HEK293 (cell line): ENCODE measurements around the gene EPHB3.

Experiments used
- CTCF ChIA-PET: fragments of 350-600 bp; formaldehyde crosslinking; extraction: SDS; loops from one replicate; lab custom pipeline; 2021; ENCODE audit warnings: antibody characterized with exemption; lab: Yijun Ruan, JAX
- POLR2A ChIA-PET: fragments of 300-600 bp; formaldehyde crosslinking; extraction: SDS; loops from one replicate; lab custom pipeline; 2020; ENCODE audit warnings: antibody characterized with exemption, inconsistent platforms; lab: Yijun Ruan, JAX
- H3K27ac ChIP-seq: fragments of 200-500 bp; sonication (Bioruptor generic); 2 replicates; pipeline ENCODE4 v1.5.1; 2014; ENCODE audit warnings: low read depth, low read length, control low read depth, inconsistent platforms; ENCODE audit errors: extremely low read depth
- H3K36me3 ChIP-seq, 2 experiments: fragments of 200-500 bp in 1 of 2; sonication (Bioruptor generic) in 1 of 2; 1 replicate in 1 of 2; 2 replicates in 1 of 2; pipeline ENCODE4 v1.5.1; 2014 to 2017; ENCODE audit warnings: inconsistent platforms in 2 of 2, low read length in 2 of 2; ENCODE audit not compliant: control insufficient read depth in 2 of 2, insufficient read depth in 1 of 2
- H3K4me1 ChIP-seq: fragments of 200-500 bp; sonication (Bioruptor generic); 2 replicates; pipeline ENCODE4 v1.5.1; 2014; ENCODE audit warnings: mild to moderate bottlenecking, low read length, inconsistent platforms; ENCODE audit not compliant: control insufficient read depth, insufficient read depth
- H3K4me3 ChIP-seq: 2 replicates; pipeline ENCODE4 v1.5.1; 2011; ENCODE audit warnings: low read depth, mild to moderate bottlenecking, control low read depth, low read length, moderate library complexity
- H3K9me3 ChIP-seq: fragments of 200-500 bp; sonication (Bioruptor generic); 2 replicates; pipeline ENCODE4 v1.5.1; 2014; ENCODE audit warnings: low read depth, low read length, inconsistent platforms; ENCODE audit not compliant: control insufficient read depth, insufficient read depth
- KLF17 ChIP-seq: fragments of 450-650 bp; formaldehyde crosslinking; IDR thresholded peaks from 2 replicates; pipeline ENCODE4 v1.5.1; 2016; ENCODE audit warnings: missing biosample characterization, missing genetic modification characterization
- ZBTB10 ChIP-seq: fragments of 450-650 bp; formaldehyde crosslinking; IDR thresholded peaks from 2 replicates; pipeline ENCODE4 v1.5.1; 2016; ENCODE audit warnings: missing biosample characterization, missing genetic modification characterization
- ZNF114 ChIP-seq: fragments of 450-650 bp; formaldehyde crosslinking; IDR thresholded peaks from 2 replicates; pipeline ENCODE4 v1.5.0; 2017; ENCODE audit warnings: missing biosample characterization, missing genetic modification characterization
- ZNF121 ChIP-seq: fragments of 450-650 bp; formaldehyde crosslinking; IDR thresholded peaks from 2 replicates; pipeline ENCODE4 v1.5.1; 2016; ENCODE audit warnings: missing biosample characterization, missing genetic modification characterization
- ZNF140 ChIP-seq: fragments of 450-650 bp; formaldehyde crosslinking; IDR thresholded peaks from 2 replicates; pipeline ENCODE4 v1.5.1; 2016; ENCODE audit warnings: missing biosample characterization, missing genetic modification characterization
- ZNF362 ChIP-seq: fragments of 450-650 bp; formaldehyde crosslinking; IDR thresholded peaks from 2 replicates; pipeline ENCODE4 v1.5.1; 2016; ENCODE audit warnings: missing biosample characterization, missing genetic modification characterization
- ZNF423 ChIP-seq: fragments of 450-650 bp; formaldehyde crosslinking; IDR thresholded peaks from 2 replicates; pipeline ENCODE4 v1.5.1; 2016; ENCODE audit warnings: missing biosample characterization, missing genetic modification characterization
- ZNF580 ChIP-seq: fragments of 450-650 bp; formaldehyde crosslinking; IDR thresholded peaks from 2 replicates; pipeline ENCODE4 v1.5.1; 2016; ENCODE audit warnings: missing biosample characterization, missing genetic modification characterization
- ZNF623 ChIP-seq: fragments of 450-650 bp; formaldehyde crosslinking; IDR thresholded peaks from 2 replicates; pipeline ENCODE4 v1.5.1; 2016; ENCODE audit warnings: missing biosample characterization, missing genetic modification characterization
- ZNF626 ChIP-seq: fragments of 450-650 bp; sonication (Bioruptor Pico); formaldehyde crosslinking; IDR thresholded peaks from 2 replicates; pipeline ENCODE4 v1.5.1; 2018; ENCODE audit warnings: missing biosample characterization, missing genetic modification characterization, inconsistent platforms
- ZNF707 ChIP-seq: fragments of 450-650 bp; formaldehyde crosslinking; IDR thresholded peaks from 2 replicates; pipeline ENCODE4 v1.5.1; 2016; ENCODE audit warnings: missing biosample characterization, missing genetic modification characterization
- ZSCAN16 ChIP-seq: fragments of 450-650 bp; formaldehyde crosslinking; IDR thresholded peaks from 2 replicates; pipeline ENCODE4 v1.5.1; 2016; ENCODE audit warnings: missing biosample characterization, missing genetic modification characterization
- TF ChIP-seq, protein P1 (sequence below): fragments of 450-650 bp; formaldehyde crosslinking; conservative IDR thresholded peaks from 2 replicates; pipeline ENCODE4 v1.5.1; 2016; ENCODE audit warnings: low read depth, missing biosample characterization, missing genetic modification characterization
- TF ChIP-seq, protein P2 (sequence below): fragments of 450-650 bp; formaldehyde crosslinking; IDR thresholded peaks from 2 replicates; pipeline ENCODE4 v1.5.1; 2016; ENCODE audit warnings: missing biosample characterization, missing genetic modification characterization
- TF ChIP-seq, protein P3 (sequence below): fragments of 450-650 bp; formaldehyde crosslinking; IDR thresholded peaks from 2 replicates; pipeline ENCODE4 v1.5.1; 2016; ENCODE audit warnings: missing biosample characterization, missing genetic modification characterization

Gene EPHB3

DNA sequence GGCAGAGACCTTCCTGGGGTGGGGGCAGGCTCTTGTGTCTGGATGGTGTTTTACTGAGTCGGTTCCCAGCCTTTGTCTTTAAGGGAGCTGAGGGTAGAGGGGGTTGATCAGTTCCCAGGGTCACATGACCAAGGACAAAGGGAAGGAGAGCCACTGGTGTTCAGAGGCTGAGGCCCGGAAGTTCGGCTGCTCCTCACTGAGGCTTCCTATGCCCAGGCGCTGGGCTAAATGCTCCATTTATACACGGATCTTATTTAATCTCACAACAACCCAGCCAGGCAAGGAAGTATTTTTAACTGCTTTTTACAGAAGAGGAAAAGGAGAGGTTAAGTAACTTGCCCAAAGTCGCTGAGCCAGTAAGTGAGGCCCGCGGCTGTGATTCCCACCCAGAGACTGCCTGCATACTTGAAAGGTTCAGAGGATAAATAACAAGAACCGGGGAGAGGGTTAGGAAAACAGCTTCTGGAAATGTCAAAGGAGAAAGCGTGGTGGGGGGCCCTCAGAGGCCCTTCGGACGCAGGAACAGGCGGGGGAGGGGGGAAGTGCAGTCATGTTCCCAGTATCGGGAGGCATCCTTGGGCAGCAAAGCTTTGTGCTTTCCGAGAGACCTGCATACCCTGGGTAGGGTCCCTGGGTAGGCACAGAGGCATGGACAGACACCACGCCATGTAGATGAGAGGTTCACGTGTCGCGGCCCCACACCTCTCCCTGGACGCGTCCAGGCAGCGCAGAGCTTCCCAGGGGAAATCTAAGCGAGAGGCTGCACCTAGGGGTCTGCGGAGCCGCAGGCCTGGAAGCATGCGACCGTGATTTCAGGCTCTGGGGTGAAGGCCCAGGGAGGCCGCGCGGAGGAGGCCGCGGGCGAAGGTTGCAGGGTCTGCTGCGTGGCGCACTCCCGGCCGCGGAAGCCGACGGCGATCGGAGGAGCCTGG, 21.3 kb downstream of the EPHB3 start (continued):
- TF ChIP-seq, protein P1, sequence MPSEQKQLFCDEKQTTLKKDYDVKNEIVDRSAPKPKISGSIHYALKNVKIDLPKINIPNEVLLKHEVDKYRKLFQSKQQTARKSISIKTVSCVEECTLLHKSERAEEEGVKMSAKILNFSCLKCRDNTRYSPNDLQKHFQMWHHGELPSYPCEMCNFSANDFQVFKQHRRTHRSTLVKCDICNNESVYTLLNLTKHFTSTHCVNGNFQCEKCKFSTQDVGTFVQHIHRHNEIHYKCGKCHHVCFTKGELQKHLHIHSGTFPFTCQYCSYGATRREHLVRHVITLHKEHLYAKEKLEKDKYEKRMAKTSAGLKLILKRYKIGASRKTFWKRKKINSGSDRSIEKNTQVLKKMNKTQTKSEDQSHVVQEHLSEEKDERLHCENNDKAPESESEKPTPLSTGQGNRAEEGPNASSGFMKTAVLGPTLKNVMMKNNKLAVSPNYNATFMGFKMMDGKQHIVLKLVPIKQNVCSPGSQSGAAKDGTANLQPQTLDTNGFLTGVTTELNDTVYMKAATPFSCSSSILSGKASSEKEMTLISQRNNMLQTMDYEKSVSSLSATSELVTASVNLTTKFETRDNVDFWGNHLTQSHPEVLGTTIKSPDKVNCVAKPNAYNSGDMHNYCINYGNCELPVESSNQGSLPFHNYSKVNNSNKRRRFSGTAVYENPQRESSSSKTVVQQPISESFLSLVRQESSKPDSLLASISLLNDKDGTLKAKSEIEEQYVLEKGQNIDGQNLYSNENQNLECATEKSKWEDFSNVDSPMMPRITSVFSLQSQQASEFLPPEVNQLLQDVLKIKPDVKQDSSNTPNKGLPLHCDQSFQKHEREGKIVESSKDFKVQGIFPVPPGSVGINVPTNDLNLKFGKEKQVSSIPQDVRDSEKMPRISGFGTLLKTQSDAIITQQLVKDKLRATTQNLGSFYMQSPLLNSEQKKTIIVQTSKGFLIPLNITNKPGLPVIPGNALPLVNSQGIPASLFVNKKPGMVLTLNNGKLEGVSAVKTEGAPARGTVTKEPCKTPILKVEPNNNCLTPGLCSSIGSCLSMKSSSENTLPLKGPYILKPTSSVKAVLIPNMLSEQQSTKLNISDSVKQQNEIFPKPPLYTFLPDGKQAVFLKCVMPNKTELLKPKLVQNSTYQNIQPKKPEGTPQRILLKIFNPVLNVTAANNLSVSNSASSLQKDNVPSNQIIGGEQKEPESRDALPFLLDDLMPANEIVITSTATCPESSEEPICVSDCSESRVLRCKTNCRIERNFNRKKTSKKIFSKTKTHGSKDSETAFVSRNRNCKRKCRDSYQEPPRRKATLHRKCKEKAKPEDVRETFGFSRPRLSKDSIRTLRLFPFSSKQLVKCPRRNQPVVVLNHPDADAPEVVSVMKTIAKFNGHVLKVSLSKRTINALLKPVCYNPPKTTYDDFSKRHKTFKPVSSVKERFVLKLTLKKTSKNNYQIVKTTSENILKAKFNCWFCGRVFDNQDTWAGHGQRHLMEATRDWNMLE (tag by site-specific recombination): no peak

GRCh38 chr3:184583578-184584451, 22.2 kb downstream of the EPHB3 start:
- Histone ChIP-seq H3K4me1 (no peaks in the 10 kb centered on the region), H3K9me3 (no peaks in the 10 kb centered on the region), H3K36me3 (peaks cover 0 to 37% of the 10 kb centered on the region in 2 experiments; a peak in 1 of 3 replicates), H3K4me3 (no peak overlapping the region), H3K27ac (no peak overlapping the region)
- POLR2A ChIA-PET: no interaction called here
- TF ChIP-seq, protein P2, sequence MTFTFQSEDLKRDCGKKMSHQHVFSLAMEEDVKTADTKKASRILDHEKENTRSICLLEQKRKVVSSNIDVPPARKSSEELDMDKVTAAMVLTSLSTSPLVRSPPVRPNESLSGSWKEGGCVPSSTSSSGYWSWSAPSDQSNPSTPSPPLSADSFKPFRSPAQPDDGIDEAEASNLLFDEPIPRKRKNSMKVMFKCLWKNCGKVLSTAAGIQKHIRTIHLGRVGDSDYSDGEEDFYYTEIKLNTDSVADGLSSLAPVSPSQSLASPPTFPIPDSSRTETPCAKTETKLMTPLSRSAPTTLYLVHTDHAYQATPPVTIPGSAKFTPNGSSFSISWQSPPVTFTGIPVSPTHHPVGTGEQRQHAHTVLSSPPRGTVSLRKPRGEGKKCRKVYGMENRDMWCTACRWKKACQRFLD (tag by site-specific recombination): no peak
- TF ChIP-seq ZNF140 (tag by site-specific recombination): no peak
- TF ChIP-seq ZNF623 (tag by site-specific recombination): no peak
- no peak for TF ChIP-seq ZNF423 (tag by site-specific recombination)
- CTCF ChIA-PET: no interaction called here

GRCh38 chr3:184584464-184584891, 22.9 kb downstream of the EPHB3 start:
- H3K27ac ChIP-seq: no peak overlapping the region
- no peaks in the 10 kb centered on the region for H3K9me3 ChIP-seq
- no peaks in the 10 kb centered on the region for H3K4me1 ChIP-seq
- peaks cover 0 to 30% of the 10 kb centered on the region in 2 experiments; a peak in 1 of 3 replicates for H3K36me3 ChIP-seq
- POLR2A ChIA-PET: no interaction called here
- no peak overlapping the region for H3K4me3 ChIP-seq
- CTCF ChIA-PET: no interaction called here
- TF ChIP-seq ZSCAN16 (tag by site-specific recombination) (no peak), ZNF626 (tag by site-specific recombination) (no peak), ZNF362 (tag by site-specific recombination) (no peak), KLF17 (no peak), ZBTB10 (tag by site-specific recombination) (no peak), ZNF114 (tag by site-specific recombination) (no peak), ZNF707 (tag by site-specific recombination) (no peak), ZNF121 (no peak), ZNF580 (tag by site-specific recombination) (no peak)
- TF ChIP-seq, protein P3, sequence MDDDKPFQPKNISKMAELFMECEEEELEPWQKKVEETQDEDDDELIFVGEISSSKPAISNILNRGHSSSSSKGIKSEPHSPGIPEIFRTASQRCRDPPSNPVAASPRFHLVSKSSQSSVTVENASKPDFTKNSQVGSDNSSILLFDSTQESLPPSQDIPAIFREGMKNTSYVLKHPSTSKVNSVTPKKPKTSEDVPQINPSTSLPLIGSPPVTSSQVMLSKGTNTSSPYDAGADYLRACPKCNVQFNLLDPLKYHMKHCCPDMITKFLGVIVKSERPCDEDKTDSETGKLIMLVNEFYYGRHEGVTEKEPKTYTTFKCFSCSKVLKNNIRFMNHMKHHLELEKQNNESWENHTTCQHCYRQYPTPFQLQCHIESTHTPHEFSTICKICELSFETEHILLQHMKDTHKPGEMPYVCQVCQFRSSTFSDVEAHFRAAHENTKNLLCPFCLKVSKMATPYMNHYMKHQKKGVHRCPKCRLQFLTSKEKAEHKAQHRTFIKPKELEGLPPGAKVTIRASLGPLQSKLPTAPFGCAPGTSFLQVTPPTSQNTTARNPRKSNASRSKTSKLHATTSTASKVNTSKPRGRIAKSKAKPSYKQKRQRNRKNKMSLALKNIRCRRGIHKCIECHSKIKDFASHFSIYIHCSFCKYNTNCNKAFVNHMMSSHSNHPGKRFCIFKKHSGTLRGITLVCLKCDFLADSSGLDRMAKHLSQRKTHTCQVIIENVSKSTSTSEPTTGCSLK: no peak
